CMK (cell line): ENCODE data around the gene MCU.
"Not testable (repeated sequence)": the region's sequence is repeated elsewhere in the genome, so short reads cannot be mapped to it uniquely, and the experiment has no call there.

Source experiments
- DNase-seq: peaks from one replicate; pipeline ENCODE4 v3.0.0-alpha.2; 2010; ENCODE audit warnings: low read depth

MCU gene

GRCh38 chr10:72903941-72904446, 212.1 kb downstream of the MCU start:
- DNase-seq: peak; percentile 46

- no peak for DNase-seq
Measured at GRCh38 chr10:72904806-72905205, 212.9 kb downstream of the MCU start.

GRCh38 chr10:72906446-72906845, 214.5 kb downstream of the MCU start:
- no peak for DNase-seq

GRCh38 chr10:72910705-72911104, 218.8 kb downstream of the MCU start:
- DNase-seq: no peak

- DNase-seq: no peak
Measured at GRCh38 chr10:72911758-72912157, 219.8 kb downstream of the MCU start.

- no peak for DNase-seq
Measured at GRCh38 chr10:72912736-72913135, 220.8 kb downstream of the MCU start.

- no peak for DNase-seq
Measured at GRCh38 chr10:72913287-72913686, 221.3 kb downstream of the MCU start.

- DNase-seq: not testable (repeated sequence)
Measured at GRCh38 chr10:72917201-72917600, 225.3 kb downstream of the MCU start.

- DNase-seq: not testable (repeated sequence)
Measured at GRCh38 chr10:72917803-72918332, 225.9 kb downstream of the MCU start.

GRCh38 chr10:72918352-72918751, 226.4 kb downstream of the MCU start:
- DNase-seq: no peak

- DNase-seq: not testable (repeated sequence)
Measured at GRCh38 chr10:72921147-72921683, 229.3 kb downstream of the MCU start.

- no peak for DNase-seq
Measured at GRCh38 chr10:72924351-72924750, 232.4 kb downstream of the MCU start.

- no peak for DNase-seq
Measured at GRCh38 chr10:72925951-72926465, 234.1 kb downstream of the MCU start.

GRCh38 chr10:72927485-72927884, 235.5 kb downstream of the MCU start:
- DNase-seq: no peak

GRCh38 chr10:72928798-72929197, 236.9 kb downstream of the MCU start:
- no peak for DNase-seq

GRCh38 chr10:72930276-72930675, 238.3 kb downstream of the MCU start:
- DNase-seq: no peak

GRCh38 chr10:72932259-72933015, 240.5 kb downstream of the MCU start:
- DNase-seq: no peak

- DNase-seq: no peak
Measured at GRCh38 chr10:72935361-72935760, 243.4 kb downstream of the MCU start.
